Cardiac septum (tissue), 1 donor: ENCODE measurements around the gene UMAD1. TPM values are rescaled to one million over a fixed set of nuclear protein-coding genes. Genes with fewer than 3 reads are reported as not detected.
"Not testable (repeated sequence)": the region's sequence is repeated elsewhere in the genome, so short reads cannot be mapped to it uniquely, and the experiment has no call there.

Experiments used
- DNase-seq: peaks from one replicate; pipeline ENCODE4 v3.0.0-alpha.2; 2020; ENCODE audit warnings: low spot score
- intact Hi-C: fragments of 100-400 bp; cut with DNase I; formaldehyde crosslinking; loops from one replicate; pipeline ENCODE4 v1.14.0; 2022
- total RNA-seq: library from RNA; stranded (reverse); fragmentation: NEBNext Ultra II Directional; extraction: Animal tissue kit (Norgen Biotek cat#: 25700); gene quantifications from one replicate; pipeline ENCODE4 v1.2.1, GENCODE V29; 2021
- donor health status: DM: no; HTN: no; CAD: no.

Gene UMAD1
- total RNA-seq, 1 donor from 2014 or later, result 16.3 TPM

GRCh38 chr7:7812112-7812511, 171.6 kb downstream of the UMAD1 start:
- intact Hi-C loops, result no loop called here
- DNase-seq, result no peak

DNA sequence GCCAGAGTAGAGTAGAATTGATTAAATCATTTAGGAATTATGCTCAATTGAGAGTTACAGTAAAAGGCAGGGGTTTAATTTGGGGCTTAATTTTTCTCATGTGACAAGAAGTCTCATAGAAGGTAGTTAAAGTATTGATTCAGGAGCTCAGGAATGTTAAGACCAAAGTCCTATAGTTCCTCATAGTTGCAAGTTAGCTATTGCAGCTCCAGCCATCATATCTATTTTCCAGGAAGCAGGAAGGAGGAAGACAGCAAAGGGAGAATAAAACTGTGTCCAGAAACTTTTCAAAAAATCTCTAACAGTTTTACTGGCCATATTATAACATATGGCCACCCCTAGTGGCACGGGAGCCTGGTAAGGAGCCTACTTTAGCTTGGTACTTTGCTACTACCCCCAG, 174.8 kb downstream of the UMAD1 start:
- intact Hi-C loops, result no loop called here
- no peak for DNase-seq

GRCh38 chr7:7816084-7816483, 175.5 kb downstream of the UMAD1 start:
- no peak for DNase-seq
- intact Hi-C loops, result no loop called here

DNA sequence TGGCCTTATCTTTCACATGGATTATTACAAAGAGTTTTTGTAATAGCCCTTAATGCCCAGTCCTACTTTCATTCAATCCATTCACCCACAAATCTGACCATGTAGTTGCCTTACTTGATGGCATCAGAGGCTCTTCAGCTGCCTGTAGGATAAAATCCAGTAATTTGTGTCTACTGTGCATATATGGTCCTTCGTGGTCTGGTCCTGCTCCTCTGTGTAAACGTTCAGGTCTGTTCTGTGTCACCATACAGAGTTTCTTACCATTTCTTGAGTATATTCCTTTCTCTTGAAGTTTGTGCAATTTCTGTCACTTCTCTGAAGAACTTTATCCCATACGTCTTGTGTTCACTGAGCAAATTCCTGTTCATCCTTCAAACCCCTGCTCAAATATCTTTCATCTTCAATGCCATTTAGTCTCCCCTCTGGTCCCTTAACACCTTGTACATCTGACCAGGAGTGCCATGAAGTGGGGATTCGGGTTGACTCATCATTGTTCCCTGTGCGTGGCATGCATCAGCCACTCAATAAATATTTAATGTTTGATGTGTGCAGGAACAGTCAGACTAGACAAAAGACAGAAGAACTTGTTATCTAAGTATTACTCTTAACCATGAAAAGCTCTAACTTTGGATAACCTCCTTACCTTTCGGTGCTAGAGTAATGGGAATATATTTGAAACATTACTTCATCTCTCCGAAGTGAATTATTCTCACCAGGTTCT, 176.4 kb downstream of the UMAD1 start:
- intact Hi-C loops, result no loop called here
- DNase-seq, result no peak

GRCh38 chr7:7817748-7818147, 177.2 kb downstream of the UMAD1 start:
- intact Hi-C loops, result no loop called here
- DNase-seq, result no peak

- DNase-seq, intact Hi-C loops: not testable (repeated sequence)
Measured at GRCh38 chr7:7818179-7818578, 177.6 kb downstream of the UMAD1 start.

- intact Hi-C loops, result no loop called here
- no peak for DNase-seq
Measured at GRCh38 chr7:7819442-7820247, 179.1 kb downstream of the UMAD1 start.

DNA sequence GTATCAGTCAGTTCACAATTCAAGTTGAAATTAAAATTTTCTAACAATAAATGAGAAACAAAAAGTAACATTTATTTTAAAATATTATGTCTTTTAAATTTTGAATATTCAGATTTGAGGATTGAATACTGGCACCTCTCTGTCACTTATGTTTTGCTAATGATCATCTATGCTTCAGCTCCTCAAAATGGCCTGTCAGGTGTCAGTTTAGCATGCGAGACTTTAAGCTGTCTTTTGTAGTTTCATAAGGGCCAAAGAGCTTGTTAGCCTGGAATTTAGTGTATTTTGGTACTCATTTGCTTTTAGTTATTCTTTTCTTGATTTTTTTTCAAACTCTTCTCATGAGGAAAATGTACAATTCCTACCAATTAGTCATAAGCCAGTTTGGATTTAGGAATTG, 179.9 kb downstream of the UMAD1 start:
- intact Hi-C loops, result no loop called here
- DNase-seq, result no peak

DNA sequence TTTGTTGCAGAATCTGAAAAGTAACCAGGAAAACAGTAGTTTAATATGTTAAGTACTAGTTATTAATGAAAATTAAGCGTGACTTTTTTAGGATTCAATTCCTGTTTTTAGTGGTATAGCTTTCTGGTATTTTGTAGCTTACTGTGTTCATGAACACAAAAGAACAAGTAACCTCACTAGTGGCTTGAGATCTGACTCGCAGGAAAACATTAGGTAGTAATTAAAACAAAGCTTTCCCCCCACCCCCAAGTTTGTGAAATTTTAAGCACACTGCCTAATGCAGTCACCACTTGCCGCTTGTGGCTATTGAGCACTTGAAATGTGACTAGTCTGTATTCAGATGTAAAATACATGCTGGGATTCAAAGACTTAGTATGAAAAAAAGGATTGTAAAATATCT, 180.4 kb downstream of the UMAD1 start:
- intact Hi-C loops, result no loop called here
- DNase-seq, result no peak

DNA sequence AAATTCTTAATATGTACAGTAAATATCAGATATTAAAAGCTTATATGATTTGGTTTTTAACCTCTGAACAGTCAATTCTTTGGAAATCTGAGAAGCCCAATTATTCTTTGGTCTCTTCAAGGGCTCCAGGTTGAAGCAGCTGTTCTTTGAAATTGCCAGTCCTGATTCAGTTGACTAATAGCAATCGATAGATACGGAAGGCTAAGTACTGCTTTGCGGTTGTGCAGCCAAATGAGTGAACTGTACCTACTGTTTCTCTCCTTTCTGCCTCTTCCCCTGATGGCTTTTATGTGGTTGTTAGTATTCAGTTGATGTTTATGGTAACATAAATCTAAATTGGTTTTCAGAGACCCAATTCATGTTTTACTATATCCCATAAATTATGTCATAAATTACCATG, 181.0 kb downstream of the UMAD1 start:
- no peak for DNase-seq
- intact Hi-C loops, result no loop called here

DNA sequence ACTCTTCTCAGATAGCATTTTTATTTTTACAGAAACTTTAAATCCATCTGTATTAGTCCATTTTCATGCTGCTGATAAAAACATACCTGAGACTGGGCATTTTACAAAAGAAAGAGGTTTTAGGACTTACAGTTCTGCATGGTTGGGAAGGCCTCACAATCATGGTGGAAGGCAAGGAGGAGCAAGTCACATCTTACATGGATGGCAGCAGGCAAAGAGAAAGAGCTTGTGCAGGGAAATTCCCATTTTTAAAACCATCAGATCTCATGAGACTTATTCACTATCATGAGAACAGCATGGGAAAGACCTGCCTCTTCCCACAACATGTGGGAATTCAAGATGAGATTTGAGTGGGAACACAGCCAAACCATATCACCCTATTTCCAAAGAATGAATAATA, 184.7 kb downstream of the UMAD1 start:
- intact Hi-C loops, DNase-seq: not testable (repeated sequence)

- DNase-seq, result no peak
- intact Hi-C loops, result no loop called here
Measured at GRCh38 chr7:7829667-7830066, 189.1 kb downstream of the UMAD1 start.

- DNase-seq, result no peak
Measured at GRCh38 chr7:7830122-7830878, 189.7 kb downstream of the UMAD1 start.

DNA sequence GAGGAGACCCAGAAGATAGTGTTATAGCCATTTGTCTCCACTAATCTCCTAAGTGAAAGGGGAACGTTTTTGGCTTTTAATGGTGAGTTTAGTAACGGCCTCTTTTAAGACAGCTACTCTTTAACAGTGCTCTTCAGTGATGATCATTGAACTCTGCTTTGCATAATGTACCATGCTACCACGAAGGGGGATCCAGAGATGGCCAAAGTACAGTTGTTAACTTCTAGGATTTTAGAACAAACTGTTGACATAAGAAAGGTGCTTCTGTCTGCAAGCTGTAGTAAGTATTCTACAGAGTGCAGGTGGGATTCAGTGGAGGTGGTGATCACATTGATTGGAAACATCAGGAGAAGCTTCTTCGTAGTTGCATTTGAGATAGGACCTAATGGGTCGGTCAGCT, 192.0 kb downstream of the UMAD1 start:
- DNase-seq, result no peak
- intact Hi-C loops, result no loop called here

More at GRCh38 chr7:7830122-7830878, 189.7 kb downstream of the UMAD1 start:
- intact Hi-C loops, result no loop called here

DNA sequence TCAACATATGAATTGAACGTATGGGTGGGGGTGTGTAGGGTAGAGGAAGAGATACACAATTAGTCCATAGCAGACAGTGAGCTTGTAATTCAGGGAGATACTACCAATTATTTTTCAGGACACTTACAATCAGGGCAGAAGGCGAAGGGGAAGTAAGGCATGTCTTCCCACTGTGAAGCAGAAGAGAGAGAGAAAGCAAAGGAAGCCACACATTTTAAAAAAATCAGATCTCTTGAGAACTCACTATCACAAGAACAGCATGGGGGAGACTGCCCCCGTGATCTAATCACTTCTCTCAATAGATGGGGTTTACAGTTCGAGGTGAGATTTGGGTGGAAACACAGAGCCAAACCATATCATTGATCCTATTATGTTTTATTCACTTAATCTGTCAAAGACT, 194.2 kb downstream of the UMAD1 start:
- DNase-seq, result no peak
- intact Hi-C loops, result no loop called here

DNA sequence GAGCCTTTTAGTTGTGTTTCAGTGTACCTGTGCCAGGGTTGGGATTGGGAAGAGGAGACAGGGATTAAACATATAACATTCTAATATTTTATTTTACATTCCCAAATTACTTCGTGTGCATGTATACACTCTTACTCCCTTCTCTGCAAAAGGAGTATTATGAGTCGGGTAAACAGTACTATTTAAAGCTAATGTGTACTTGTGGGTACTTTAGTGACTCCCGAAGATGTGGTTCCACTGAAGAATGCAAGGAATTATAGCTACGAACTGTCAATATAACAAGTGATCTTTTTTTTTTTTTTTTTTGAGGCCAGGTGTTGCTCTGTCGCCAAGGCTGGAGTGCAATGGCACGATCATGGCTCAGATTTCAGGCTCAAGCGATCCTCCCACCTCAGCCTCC, 200.5 kb downstream of the UMAD1 start:
- intact Hi-C loops, result no loop called here
- no peak for DNase-seq

- DNase-seq, result no peak
- intact Hi-C loops, result no loop called here
Measured at GRCh38 chr7:7843240-7843639, 202.7 kb downstream of the UMAD1 start.

DNA sequence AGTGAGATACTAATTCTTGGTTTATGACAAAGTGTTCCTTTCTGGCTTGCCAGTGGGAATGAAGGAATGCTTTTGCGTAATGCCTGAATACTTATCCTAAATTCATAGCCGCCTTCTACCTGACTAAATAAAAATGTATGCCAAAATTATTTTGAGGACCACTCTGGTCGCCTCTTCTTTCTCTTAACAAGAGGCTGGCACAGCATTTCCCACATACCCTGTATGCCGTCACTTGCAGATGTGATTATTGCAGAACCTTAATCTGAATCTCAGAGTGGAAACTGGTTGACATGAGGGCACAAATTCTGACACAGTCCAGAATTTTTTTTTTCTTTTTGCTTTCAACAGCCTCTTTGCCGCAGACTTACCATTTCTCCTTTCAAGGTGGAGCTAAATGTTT, 203.4 kb downstream of the UMAD1 start:
- intact Hi-C loops, result no loop called here
- DNase-seq, result no peak

DNA sequence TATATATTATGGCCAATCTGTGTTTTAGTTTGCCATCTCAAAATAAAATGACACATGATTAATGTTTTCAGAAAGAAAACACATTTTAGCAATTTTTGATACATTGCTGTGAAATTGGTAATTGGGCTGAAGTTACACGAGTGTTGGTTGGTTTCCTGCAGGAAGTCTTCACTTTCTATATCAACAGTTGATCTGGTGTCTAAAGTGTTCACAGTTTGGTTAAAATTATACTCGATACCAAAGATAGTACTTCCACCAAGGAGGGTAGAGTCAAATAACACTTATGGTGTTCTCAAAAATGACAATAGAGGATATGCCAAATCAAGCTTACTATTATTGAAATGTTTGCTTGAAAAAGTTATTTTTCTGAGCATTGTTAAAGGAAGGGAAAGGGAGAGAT, 207.7 kb downstream of the UMAD1 start:
- DNase-seq, result no peak
- intact Hi-C loops, result no loop called here

DNA sequence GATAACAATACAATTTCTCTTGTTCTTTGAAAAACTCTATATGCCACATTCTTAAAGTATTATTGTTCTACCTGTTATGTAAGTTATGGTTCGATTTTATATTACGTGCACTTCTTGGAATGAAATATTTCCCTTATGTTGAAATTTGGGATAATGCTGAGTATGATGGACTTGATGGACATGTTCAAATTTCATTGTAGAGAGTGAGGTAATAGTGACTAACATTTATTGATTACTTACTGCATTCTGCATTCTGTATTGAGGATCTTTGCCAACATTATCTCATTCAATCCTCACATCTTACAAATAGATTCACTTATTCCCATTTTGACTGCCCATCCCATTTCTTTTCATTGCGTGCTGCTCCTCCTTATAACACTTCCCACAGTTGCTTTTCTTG, 208.3 kb downstream of the UMAD1 start:
- intact Hi-C loops, result no loop called here
- no peak for DNase-seq
